ENCODE results near the gene NLRP9.

The NLRP9 gene

DNA sequence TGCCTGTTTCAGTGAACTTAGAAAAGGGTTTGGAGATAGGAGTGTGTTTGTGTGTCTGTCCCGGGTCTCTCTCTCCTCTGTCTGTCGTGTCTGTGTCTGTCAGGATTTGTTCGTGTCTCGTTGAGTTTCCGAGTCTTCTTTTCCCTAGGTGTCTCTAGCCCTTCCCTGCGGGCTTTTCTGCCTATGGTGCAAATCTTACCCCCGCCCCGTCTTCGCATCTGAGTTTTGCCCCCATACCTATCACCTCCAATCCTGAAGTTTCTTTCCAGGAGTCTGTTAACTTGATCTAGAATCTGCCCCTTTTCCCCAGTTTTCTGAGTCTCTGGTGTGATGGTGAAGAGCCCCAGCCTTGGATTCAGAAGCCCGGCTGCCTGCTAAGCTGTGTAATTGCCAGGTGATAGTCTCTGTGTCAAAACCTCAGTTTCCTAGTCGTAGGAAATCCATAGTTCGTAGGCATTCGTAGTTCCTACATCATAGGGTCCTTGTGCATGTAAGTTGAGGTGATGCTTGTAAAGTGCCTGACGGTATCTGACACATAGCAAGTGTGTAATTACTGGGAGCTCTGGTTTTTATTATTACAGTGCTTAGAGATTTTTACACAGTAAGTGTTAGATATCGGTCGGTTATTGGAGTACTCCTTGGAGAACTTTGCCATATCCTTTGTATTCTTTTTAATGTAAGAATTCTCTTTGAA is 62.4 kb downstream of the NLRP9 start:
- no peak for DNase-seq

DNA sequence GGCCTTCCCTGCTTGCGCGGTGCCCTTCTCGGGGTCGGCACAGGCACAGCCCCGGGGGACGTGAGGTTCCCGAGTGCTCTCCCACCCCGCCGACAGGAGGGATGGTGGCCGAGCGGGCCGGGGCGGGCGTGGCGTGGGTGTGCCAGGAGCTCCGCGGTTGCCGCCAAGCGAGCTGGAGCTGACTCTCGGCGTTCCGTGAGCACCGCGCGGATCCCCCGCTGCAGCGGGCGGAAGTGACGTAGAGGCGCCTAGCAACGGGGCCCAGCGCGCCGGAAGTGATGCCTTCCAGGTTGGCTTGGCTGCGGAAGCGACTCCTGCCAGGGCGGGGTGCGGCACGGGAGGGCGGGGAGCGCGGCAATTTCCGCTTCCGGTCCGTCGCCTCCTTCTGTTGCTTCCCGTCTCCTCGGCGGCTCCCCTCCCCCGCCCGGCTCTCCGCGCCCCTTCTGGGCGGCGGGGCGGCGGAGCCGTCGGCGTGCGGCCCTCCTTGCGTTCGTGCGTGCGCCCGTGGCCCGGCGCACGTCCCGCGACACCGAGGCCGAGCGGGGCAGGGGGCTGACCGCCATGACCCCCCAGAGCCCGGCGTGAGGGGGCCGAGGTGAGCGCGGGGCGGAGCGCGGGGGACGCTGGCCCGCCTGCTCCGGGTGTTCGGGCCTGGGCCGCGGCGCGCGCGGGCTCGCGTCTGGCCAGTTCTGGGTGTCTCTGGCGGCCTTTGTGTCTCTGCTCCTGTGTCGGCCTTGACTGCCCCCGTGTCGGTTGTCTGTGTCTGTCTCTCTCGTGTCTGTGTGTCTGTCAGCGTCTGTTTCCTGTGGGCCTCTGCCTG is 63.2 kb downstream of the NLRP9 start, which contains the start of gene EPN1:
TSS of gene EPN1 (plus strand) at position 386 of the 820 bp plus-strand sequence. CDS start 3,402 bp downstream, outside the sequence.
- peak; percentile 51 to 98 (median 93) for DNase-seq

DNA sequence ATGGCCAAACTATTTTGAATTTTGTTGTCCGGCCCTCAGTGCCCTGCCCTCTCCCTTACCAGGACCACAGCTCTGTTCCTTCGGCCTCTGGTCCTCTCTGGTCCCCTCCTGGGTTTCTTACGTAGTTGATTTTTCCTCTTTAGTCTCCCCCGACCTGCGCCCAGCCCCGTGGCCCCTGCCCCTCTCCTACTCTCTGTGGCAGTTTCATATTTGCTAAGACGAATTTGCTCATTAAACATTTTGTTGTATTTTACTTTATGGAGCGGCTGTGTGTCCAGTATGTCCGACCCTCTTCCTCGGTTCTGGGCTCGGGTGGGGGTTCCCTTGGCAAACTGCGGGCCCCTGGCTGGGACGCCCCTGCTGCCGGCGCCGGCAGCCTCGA is 63.8 kb downstream of the NLRP9 start:
- no peak for DNase-seq

DNA sequence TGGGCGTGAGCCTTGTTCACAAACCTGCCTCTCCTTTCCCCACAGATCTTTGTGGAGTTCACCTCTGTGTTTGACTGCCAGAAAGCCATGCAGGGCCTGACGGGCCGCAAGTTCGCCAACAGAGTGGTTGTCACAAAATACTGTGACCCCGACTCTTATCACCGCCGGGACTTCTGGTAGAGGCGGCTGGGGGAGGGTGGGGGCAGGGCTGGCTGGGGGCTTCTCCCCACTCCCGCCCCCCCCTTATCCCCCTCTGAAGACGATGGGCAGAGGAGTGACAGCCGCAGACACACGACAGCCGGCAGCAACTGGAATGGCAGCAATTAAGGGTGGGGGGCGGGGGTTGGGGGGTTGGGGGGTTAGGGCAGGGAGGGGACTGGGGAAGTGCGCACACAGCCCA is 64.3 kb downstream of the NLRP9 start:
- DNase-seq = no peak

DNA sequence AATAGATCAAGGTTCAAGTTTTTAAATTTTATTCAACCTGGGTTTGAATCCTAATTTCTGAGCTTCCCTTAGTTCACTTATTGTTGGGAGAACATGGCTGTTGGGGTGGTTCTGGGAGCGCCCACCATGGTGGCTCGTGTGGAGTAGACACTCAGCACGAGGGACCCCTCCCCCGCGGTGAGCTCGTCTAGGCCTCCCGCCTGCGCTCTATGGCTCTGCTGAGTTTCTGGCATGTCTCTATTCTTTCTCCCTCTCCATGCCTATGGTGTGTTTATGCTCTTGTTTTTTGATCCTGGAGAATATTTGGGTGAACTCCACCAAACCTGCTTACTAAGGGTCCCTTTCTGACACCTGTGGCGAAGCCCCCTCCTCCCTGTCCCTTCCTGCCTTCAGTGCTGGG is 64.7 kb downstream of the NLRP9 start:
- no peak for DNase-seq

DNA sequence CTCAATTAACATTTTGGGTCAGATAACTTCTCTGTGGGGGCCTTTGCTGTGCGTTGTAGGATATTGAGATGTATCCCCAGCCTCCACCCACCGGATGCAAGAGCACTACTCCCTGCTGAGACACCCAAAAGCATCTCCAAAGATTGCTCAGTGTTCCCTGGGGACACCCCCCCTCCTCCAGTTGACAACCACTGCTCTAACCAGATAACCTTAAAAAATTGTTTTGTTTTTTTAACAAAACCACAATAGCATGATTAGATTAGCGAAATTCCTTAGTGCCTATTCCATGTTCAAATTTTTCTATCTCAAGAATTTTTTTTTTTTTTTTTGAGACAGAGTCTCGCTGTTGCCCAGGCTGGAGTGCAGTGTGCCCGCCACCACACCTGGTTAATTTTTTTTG is 65.8 kb downstream of the NLRP9 start:
- no peak for DNase-seq

DNA sequence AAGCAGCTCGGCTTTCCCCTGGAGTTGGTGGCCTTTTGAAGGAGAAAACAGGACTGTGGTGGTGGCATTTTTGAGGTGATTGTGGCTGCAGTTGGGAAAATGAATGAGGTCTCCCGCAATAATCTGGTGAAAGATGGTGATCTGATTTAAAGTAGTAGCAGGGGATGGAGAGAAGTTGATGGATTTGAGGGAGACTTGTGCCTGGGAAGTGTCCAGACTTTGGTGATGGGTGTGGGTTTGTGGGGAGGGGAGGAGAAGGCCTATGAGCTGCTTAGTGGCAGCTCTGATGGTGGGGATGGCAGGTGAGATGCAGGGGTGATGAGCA is 67.2 kb downstream of the NLRP9 start:
- no peak for DNase-seq

DNA sequence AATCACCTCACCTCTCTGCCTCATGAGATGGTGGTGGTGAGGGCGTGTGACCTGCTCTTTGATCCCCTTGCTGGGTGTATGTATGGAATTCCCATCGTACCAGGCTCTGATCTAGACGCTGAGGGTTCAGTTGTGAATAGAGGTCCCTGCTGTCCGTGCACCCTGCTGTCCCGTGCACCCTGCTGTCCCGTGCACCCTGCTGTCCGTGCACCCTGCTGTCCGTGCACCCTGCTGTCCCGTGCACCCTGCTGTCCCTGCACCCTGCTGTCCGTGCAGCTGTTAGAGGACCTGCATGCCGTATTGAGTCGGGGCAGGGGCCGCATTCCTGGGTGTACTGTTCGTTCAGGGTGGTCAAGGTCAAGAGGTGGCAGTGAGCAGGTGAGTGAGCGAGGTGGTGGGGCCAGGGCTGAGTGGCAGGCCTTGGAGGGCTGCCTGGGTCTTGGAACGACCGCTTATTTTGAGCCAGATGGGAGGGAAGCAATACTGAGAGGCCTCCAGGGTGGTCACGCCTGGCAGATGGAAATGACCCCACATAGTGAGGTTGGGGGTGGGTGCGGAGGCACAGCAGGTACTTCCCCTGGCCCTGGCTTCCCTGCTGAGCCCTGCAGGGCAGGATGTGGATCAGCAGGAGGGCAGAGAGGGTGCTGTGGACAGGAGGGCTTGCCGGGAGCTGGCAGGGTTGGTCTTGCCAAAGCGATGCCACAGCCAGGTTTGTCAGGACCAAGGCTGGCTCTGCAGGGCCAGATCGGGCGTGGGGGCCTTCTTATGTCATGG is 67.7 kb downstream of the NLRP9 start:
- DNase-seq = peak in 22 of 58 donors; percentile 2 to 43 (median 15)

DNA sequence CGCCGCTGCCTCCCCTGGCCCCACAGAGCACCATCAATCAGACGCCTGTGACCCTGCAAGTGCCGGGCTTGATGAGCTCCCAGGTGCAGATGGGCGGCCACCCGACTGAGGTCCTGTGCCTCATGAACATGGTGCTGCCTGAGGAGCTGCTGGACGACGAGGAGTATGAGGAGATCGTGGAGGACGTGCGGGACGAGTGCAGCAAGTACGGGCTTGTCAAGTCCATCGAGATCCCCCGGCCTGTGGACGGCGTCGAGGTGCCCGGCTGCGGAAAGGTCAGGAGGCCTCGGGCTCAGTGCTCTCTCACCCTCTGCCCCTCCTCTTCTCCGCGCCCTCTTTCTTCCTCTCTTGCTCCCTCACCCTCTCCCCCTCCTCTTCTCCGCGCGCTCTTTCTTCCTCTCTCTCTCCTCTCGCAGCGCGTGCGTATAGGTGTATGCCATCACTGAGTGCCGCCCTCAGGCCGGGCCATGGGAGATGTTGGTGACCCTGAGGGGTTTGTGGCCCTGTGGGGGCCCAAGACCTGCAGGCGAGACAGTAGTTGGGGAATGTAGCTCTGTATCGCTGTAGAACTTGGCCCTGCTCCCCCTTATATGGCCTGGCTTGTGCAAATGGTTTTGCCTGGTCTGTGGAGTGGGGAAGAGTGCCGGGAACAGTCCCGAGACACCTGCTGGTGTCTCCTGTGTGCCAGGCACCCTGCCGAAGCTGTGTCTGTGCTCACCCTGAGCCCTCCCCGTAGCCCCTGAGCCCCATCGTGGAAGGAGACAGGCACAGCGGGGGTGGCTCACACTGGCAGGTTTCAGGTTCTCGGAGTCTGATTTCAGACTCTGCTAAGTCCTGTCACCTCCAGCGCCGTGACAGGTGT is 68.6 kb downstream of the NLRP9 start:
- peak in 1 of 58 donors; percentile 43 for DNase-seq

DNA sequence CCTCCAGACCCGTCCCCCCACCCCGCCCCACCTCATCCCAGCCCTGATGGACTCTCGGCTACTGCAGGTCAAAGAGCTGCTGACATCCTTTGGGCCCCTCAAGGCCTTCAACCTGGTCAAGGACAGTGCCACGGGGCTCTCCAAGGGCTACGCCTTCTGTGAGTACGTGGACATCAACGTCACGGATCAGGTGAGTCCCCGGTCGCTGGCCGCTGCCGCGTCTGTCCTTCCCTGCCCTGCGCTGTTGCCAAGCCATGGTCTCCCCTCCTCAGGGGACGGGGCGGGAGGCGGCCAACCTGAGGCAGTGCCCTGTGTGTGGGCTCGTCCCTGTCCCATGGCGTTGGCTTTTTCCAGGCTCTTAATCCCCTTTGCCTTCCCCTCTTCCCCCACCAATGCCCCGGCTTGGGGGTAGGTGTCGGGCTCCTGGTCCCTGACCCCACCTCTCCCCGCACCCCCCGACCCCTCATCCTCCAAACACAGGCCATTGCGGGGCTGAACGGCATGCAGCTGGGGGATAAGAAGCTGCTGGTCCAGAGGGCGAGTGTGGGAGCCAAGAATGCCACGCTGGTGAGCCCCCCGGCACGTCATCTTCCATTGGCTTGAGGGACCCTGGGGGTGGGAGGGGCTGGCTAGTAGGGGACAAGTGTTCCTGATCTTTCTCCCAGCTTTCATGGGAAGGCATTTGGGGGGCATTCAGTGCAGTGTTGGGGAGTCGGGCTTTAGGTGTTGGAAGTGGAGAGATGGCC is 69.4 kb downstream of the NLRP9 start:
- DNase-seq = no peak

DNA sequence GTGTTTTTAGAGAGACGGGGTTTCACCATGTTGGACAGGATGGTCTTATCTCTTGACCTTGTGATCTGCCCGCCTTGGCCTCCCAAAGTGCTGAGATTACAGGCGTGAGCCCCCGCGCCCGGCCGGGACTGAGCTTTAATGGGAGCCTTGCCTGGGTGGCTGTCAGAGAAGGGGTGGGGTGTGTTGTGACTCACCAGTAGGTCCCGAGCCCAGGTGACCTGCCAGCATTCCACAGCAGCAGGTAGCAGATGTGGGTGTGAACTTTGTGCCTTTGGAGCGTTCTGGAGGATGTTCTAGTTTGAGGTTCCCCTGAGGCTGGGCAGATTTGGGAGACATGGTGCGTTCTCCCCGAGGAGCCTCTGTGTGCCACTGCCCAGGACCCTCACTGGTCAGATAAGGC is 70.2 kb downstream of the NLRP9 start:
- DNase-seq = peak in 1 of 58 donors; percentile 30

DNA sequence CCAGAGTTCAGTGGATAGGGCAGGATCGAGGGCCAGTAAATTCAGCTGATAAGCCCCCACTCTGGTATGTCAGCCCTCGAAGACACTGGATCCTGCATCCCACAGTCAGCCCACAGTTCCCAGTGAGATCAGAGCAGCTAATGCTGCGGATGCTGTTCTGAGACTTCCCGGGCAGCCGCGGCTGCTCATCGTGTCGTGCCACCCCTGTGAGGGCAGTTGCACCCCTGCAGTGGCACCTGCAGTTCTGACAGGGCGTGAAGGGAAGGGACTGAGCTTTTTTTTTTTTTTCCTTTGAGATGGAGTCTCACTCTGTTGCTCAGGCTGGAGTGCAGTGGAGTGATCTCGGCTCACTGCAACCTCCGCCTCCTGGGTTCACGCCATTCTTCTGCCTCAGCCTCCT is 70.7 kb downstream of the NLRP9 start:
- no peak for DNase-seq

DNA sequence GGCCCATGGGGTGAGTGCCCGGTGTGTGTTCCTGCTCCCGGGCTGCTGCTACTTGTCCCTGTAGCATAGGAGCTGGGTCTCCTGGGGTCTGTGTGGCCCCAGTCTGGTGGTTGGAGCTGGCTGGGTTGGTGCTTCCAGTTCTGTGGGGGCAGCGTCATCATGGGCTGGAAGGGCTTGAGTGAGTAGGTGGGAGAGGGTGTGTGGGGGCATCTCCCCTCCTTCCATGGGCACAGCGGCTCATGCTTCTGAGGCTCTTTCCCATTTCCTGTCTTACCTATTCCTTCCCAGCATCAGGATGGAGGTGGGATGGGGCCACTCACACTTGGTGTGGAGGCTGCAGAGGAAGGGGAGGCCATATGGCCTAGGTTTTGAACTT is 71.2 kb downstream of the NLRP9 start:
- no peak for DNase-seq

DNA sequence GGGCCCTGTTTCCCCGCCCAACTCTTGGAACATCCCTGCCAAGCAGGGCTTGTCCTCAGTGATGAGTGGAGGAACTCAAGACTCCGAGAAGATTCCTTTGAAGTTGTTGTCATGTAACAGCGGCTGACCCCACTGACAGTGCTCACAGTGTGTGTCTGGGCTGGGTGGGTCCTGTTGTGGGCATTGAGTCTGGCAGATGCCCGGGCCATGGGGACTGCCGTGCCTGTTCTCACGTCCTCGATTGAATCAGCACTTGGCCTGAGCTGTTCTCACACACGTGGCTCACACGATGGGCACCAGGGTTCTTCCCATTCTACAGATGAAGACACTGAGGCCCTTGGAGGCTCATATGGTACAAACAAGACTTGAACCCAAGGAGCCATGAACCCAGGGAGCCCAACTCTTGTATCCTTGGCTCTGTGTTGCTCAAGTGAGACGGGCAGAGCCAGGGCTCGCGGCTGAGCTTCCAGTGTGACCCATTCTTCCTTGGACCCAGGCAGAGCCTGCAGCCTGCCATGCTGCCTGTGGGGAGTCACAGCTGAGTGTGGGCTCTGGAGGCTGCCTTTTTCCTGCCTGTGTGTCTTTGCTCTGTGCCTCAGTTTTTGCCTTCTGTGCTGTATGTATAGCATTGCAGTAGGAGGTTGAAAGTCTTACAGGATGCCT is 71.7 kb downstream of the NLRP9 start:
- DNase-seq = no peak

DNA sequence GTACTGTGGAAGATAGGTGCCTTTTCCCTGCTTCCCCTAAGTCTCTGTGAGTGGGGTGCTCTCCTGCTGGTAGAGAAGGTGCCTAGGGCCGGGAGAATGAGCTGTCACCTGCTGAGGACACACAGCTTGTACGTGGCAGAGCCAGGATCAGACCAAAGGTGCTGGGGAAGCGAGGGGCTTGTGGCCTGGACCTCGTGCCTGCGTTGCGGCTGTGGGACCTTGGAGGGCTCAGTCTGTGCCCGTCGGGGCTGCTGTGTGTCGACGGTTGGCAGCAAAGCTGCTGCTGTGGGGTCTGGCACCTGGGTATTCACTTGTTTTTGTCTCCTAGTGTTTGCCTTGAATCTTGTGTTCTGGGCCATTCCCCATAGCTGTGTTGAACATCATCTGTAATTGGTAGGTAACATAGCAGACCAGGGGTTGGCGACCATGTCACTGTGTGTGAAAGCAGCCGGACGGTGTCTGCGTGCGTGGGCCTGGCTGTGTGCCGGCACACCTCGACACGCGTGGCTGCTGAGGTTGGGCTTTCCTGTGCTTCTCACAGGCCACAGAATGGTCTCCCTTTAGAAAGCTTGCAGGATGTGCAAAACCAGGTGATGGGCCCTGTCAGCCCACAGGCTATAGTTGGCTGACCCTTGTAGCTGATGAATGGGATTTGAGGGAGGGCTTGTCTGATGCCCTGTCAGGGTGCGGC is 74.2 kb downstream of the NLRP9 start:
- DNase-seq = no peak

DNA sequence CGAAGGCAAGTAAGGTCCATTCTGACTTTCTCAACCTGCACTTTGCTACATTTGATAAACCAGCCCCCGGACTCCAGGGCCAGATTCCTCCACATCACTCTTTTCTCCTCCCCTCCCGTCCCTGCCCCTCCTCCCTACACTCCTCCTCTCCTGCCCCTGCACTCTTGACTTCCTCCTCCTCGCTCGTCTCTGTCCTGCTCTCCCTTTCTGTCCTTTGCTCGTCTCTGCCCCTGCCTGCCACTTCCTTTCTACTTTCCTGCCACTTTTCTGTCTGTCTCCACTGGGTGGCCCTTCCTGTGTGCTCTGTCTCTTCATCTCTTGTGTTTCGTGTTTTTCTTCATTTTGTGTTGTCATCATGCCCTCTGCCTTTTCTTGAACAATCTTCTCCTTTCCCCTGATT is 76.4 kb downstream of the NLRP9 start:
- DNase-seq = no peak

DNA sequence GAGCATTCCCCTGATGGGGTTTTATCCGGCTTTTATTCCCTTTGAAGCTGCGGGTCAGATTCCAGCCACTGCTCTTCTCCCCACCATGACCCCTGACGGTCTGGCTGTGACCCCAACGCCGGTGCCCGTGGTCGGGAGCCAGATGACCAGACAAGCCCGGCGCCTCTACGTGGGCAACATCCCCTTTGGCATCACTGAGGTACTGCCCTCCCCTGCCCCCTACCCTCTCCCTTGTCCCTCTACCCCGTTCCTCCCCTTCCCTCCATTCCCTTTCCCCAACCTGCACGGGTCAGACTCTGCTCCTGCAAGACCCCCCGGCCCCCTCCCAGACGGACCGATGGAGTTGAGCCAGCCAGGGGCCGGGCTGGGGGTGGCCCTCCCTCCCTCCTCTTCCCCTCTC is 77.2 kb downstream of the NLRP9 start:
- DNase-seq = no peak

DNA sequence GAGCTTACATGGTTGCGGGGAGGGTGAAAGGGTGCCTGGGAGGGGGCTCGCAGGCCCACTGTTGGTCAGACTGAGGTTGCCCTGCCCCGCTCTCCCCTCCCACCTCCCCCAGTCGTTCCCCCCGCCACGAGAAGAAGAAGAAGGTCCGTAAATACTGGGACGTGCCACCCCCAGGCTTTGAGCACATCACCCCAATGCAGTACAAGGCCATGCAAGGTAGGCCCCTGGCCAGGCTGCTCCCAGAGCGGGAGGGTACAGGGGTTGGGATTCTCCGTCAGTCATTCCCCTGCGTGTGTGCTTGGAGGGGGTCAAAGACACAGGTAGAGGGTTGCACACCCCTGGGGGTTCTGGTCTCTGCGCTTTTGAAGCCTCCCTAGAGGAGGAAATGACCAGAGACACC is 77.8 kb downstream of the NLRP9 start:
- no peak for DNase-seq

DNA sequence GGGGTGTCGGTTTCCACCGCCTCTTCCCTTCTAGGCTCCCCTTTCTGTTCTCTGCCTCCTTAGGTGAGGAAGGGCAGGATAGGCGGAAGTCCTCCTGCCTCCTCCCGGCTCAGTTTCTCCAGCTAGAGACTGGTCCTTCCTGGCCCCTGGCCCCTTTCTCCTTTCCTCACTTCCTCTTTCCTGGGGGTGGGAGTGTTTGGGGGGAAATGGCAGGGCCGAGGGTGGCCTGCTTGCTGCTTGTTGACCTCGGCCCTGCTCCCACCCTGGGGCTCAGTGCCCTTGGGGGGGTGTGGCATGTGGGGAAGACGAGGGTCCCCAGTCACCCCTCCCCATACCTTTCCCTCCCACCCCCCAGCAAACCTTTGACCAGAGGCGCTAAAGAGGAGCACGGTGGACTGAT is 78.4 kb downstream of the NLRP9 start:
- DNase-seq = no peak
